ENCODE measurements around the gene DLG2. TPM values are rescaled to one million over a fixed set of nuclear protein-coding genes. Genes with fewer than 3 reads are reported as not detected.

Gene DLG2
- total RNA-seq, 1 donor from 2014 or later = 2.4 TPM

DNA sequence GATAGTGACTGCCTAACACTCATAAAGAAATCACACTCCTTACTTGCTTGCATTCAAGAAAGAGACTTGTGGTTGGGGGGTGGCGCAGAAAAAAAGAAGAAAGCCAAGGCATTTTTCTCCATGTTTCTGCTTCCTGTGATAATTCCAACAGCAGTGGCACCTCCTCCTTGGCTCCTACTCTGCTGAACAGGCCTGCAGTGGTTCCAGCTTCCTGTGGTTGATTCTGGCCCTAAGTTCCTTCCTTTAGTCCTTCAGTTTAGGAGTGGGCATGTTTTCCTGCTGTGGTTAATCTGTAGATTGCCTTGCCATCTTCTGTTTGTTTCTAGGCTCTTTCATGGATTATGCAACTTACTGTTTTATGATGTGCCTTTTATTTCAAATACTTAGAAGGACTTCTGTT is 940.4 kb downstream of the DLG2 start:
- peaks cover 1% of the 10 kb centered on the region for H3K4me1 Mint-ChIP-seq (ENCODE audit: low read depth)
- DNase-seq (ENCODE audit: low spot score, unreplicated experiment) = no peak
- H3K9me3 Mint-ChIP-seq (ENCODE audit: low read depth) = no peaks in the 10 kb centered on the region
- H3K36me3 Mint-ChIP-seq (ENCODE audit: insufficient read depth) = no peaks in the 10 kb centered on the region
- H3K27me3 Mint-ChIP-seq = no peaks in the 10 kb centered on the region
- H3K4me3 Mint-ChIP-seq (ENCODE audit: low read depth) = no peak overlapping the region
- no peak overlapping the region for H3K27ac Mint-ChIP-seq
- TF ChIP-seq, protein P1, sequence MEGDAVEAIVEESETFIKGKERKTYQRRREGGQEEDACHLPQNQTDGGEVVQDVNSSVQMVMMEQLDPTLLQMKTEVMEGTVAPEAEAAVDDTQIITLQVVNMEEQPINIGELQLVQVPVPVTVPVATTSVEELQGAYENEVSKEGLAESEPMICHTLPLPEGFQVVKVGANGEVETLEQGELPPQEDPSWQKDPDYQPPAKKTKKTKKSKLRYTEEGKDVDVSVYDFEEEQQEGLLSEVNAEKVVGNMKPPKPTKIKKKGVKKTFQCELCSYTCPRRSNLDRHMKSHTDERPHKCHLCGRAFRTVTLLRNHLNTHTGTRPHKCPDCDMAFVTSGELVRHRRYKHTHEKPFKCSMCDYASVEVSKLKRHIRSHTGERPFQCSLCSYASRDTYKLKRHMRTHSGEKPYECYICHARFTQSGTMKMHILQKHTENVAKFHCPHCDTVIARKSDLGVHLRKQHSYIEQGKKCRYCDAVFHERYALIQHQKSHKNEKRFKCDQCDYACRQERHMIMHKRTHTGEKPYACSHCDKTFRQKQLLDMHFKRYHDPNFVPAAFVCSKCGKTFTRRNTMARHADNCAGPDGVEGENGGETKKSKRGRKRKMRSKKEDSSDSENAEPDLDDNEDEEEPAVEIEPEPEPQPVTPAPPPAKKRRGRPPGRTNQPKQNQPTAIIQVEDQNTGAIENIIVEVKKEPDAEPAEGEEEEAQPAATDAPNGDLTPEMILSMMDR (IDR thresholded peaks at IDR 0.05; ENCODE audit: unreplicated experiment) = no peak

DNA sequence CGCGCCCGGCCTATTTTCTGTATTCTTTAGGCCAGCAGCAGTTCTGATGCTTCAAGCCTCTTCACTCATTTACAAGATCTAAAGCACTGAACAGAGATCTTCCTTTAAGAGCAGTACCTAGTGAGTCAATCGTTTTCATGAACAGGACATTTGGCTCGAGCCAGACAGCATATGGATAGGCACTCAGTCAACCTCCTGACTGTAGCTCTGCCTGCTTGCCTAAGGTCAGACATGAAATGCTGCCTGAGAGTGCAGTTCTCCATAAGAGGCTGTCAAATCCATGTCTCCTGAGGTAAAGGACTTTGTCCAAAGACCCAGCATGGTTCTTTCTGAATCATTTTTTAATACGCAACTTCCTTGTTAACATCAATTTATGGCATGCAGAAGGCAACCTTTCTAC is 941.2 kb downstream of the DLG2 start:
- Mint-ChIP-seq H3K4me3 (ENCODE audit: low read depth) (no peak overlapping the region), H3K36me3 (ENCODE audit: insufficient read depth) (no peaks in the 10 kb centered on the region)
- TF ChIP-seq, protein P1 (IDR thresholded peaks at IDR 0.05; ENCODE audit: unreplicated experiment) = no peak

DNA sequence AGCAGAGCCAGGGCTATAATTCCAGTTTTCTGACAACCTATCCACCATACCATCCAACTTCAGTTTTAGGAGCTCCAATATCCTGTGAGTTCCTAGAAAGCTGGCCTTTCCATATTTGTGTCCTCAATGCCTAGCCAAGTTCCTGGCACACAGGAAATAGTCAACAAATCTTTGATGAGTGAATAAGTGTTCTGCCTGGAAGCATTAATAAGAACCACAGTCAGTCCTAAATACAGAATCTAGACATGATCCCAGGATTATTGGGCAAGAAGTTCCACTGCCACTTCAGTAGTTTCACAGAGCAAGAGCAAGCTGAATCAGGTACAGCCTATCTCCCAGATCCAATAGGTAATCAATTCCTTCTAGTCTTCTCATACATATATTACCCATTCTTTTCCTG is 942.0 kb downstream of the DLG2 start:
- TF ChIP-seq, protein P1 (IDR thresholded peaks at IDR 0.05; ENCODE audit: unreplicated experiment) = no peak
- no peak overlapping the region for H3K27ac Mint-ChIP-seq
- H3K4me3 Mint-ChIP-seq (ENCODE audit: low read depth) = no peak overlapping the region
- no peaks in the 10 kb centered on the region for H3K9me3 Mint-ChIP-seq (ENCODE audit: low read depth)
- no peak for DNase-seq (ENCODE audit: low spot score, unreplicated experiment)
- no peaks in the 10 kb centered on the region for H3K27me3 Mint-ChIP-seq
- H3K4me1 Mint-ChIP-seq (ENCODE audit: low read depth) = no peaks in the 10 kb centered on the region
- no peaks in the 10 kb centered on the region for H3K36me3 Mint-ChIP-seq (ENCODE audit: insufficient read depth)

More for the DNA sequence above, 941.2 kb downstream of the DLG2 start:
- H3K27me3 Mint-ChIP-seq = no peaks in the 10 kb centered on the region
- H3K4me1 Mint-ChIP-seq (ENCODE audit: low read depth) = no peaks in the 10 kb centered on the region
- no peak overlapping the region for H3K27ac Mint-ChIP-seq
- no peaks in the 10 kb centered on the region for H3K9me3 Mint-ChIP-seq (ENCODE audit: low read depth)
- no peak for DNase-seq (ENCODE audit: low spot score, unreplicated experiment)

DNA sequence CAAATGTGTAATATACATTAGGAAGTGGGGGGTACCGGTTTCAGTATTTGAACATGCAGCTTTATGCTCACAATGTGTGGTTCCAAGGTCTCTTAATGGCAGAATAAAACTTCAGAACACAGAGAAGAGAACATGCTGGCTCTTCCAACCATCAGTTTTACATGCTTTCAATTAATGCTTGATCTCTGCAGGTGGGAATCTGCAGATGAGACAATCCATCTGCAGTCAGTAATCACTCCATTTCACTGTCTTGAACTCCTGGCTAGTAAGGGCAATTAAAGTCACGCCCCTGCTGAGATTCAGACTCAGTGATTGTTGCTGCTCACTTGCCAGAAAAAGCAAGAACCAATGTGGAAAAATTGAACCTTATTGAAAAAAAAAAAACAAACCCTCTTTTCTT is 945.7 kb downstream of the DLG2 start:
- H3K27me3 Mint-ChIP-seq = no peaks in the 10 kb centered on the region
- no peak overlapping the region for H3K27ac Mint-ChIP-seq
- no peak overlapping the region for H3K4me3 Mint-ChIP-seq (ENCODE audit: low read depth)
- no peaks in the 10 kb centered on the region for H3K4me1 Mint-ChIP-seq (ENCODE audit: low read depth)
- TF ChIP-seq, protein P1 (IDR thresholded peaks at IDR 0.05; ENCODE audit: unreplicated experiment) = no peak
- no peaks in the 10 kb centered on the region for H3K9me3 Mint-ChIP-seq (ENCODE audit: low read depth)
- no peaks in the 10 kb centered on the region for H3K36me3 Mint-ChIP-seq (ENCODE audit: insufficient read depth)
- DNase-seq (ENCODE audit: low spot score, unreplicated experiment) = no peak

DNA sequence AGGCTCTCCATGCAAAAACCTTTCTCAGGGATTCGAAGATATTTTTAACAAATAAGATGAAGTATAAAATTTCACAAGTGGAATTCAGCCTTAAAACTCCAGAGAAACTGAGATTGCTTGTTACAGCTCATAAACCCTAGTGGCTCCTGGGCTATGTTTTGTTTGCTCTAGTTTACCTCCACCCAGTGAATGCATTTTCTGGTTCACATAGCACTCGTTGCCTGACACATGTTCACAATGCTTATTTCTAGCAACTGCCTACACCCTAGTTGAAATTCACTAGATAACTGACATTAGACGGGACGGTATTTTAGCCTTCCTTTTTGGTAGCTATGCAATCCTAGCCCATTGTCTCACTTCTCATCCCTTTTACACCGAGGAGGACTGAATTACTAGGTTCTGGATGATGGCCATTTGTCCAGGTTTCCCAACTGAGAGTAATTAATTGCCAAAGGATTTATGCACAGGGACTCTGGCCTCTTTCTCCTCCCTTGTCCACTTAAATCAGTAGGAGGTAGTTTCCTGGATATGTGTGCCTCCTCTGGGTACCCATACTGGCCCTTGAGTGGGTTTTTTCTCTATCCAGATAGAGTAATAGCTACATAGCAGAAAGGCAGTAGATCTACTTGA is 951.6 kb downstream of the DLG2 start:
- H3K27ac Mint-ChIP-seq = peak overlapping the region; percentile 29
- H3K27me3 Mint-ChIP-seq = no peaks in the 10 kb centered on the region
- TF ChIP-seq, protein P1 (IDR thresholded peaks at IDR 0.05; ENCODE audit: unreplicated experiment) = no peak
- no peaks in the 10 kb centered on the region for H3K36me3 Mint-ChIP-seq (ENCODE audit: insufficient read depth)
- DNase-seq (ENCODE audit: low spot score, unreplicated experiment) = no peak
- no peaks in the 10 kb centered on the region for H3K9me3 Mint-ChIP-seq (ENCODE audit: low read depth)
- no peak overlapping the region for H3K4me3 Mint-ChIP-seq (ENCODE audit: low read depth)
- no peaks in the 10 kb centered on the region for H3K4me1 Mint-ChIP-seq (ENCODE audit: low read depth)
